Endothelial cell of umbilical vein (primary cell): ENCODE measurements around the gene TOMM34. TPM values are rescaled to one million over a fixed set of nuclear protein-coding genes. Genes with fewer than 3 reads are reported as not detected.

Experiments used
- BruUV-seq: library from RNA; stranded (reverse); fragments of 400-500 nt; replicated peaks from 2 replicates; lab custom pipeline; 2021; lab: Mats Ljungman, UMichigan
- CTCF ChIA-PET: fragments of 300-600, 350-600 bp; sonication (Branson Sonifier 250); formaldehyde crosslinking; loops from one replicate; lab custom pipeline; 2021; ENCODE audit warnings: antibody characterized with exemption, inconsistent platforms; lab: Charles Lee
- POLR2A ChIA-PET: fragments of 300-600, 350-600 bp; sonication (Branson Sonifier 250); formaldehyde crosslinking; loops from one replicate; lab custom pipeline; 2021; ENCODE audit warnings: antibody characterized with exemption, inconsistent platforms; lab: Charles Lee
- DNase-seq: peaks from one replicate; pipeline ENCODE4 v3.0.0-alpha.2; 2011; ENCODE audit warnings: low read depth, low spot score
- FAIRE-seq: peaks from 2 replicates; lab custom pipeline; 2011; peaks lifted over from hg19 to GRCh38; lab: Jason Lieb, UNC
- H2AFZ ChIP-seq: 2 replicates; pipeline ENCODE4 v1.6.0; 2012; ENCODE audit warnings: low read depth, low read length, control low read depth, inconsistent platforms
- H3K27ac ChIP-seq: 2 replicates; pipeline ENCODE4 v1.5.1; 2011; ENCODE audit warnings: low read depth, mild to moderate bottlenecking, control low read depth, low read length, moderate library complexity; ENCODE audit not compliant: insufficient read depth
- H3K27me3 ChIP-seq, 2 experiments: 2 replicates each; pipeline versions ENCODE4 v1.6.0 to v1.6.1; 2011; ENCODE audit warnings: low read length in 2 of 2, mixed read lengths in 1 of 2; ENCODE audit not compliant: control insufficient read depth in 2 of 2, insufficient read depth in 2 of 2
- H3K36me3 ChIP-seq, 2 experiments: 2 replicates in 1 of 2; 3 replicates in 1 of 2; pipeline ENCODE4 v1.5.1; 2011; ENCODE audit warnings: low read length in 2 of 2, mild to moderate bottlenecking in 1 of 2, moderate library complexity in 1 of 2; ENCODE audit not compliant: control insufficient read depth in 2 of 2, insufficient read depth in 2 of 2; ENCODE audit errors: extremely low read depth in 1 of 2
- H3K4me1 ChIP-seq: 3 replicates; pipeline ENCODE4 v1.5.1; 2011; ENCODE audit warnings: mild to moderate bottlenecking, low read length; ENCODE audit not compliant: control insufficient read depth, insufficient read depth; ENCODE audit errors: extremely low read depth
- H3K4me2 ChIP-seq: 2 replicates; pipeline ENCODE4 v1.6.1; 2011; ENCODE audit warnings: low read length, control low read depth, mixed read lengths; ENCODE audit not compliant: insufficient read depth
- H3K4me3 ChIP-seq, 3 experiments: fragments of 200-600 bp in 1 of 3; sonication (generic), shearing (Covaris generic) in 1 of 3; replicated peaks in 1 of 3; 2 replicates each; pipeline ENCODE4 v1.5.1; 2011 to 2016; ENCODE audit warnings: control low read depth in 3 of 3, low read length in 3 of 3, mild to moderate bottlenecking in 2 of 3, inconsistent platforms in 1 of 3, low read depth in 1 of 3, moderate library complexity in 1 of 3; ENCODE audit not compliant: insufficient read depth in 1 of 3
- H3K79me2 ChIP-seq: 2 replicates; pipeline ENCODE4 v1.6.0; 2012; ENCODE audit warnings: low read length, inconsistent platforms; ENCODE audit not compliant: control insufficient read depth, insufficient read depth
- H3K9ac ChIP-seq: replicated peaks from 2 replicates; pipeline ENCODE3; 2011; ENCODE audit warnings: low read length, control low read depth; ENCODE audit not compliant: insufficient read depth; ENCODE audit errors: extremely low read depth
- H3K9me1 ChIP-seq: replicated peaks from 3 replicates; pipeline ENCODE4 v1.6.0; 2011; ENCODE audit warnings: mild to moderate bottlenecking, low read length; ENCODE audit not compliant: control insufficient read depth, insufficient read depth; ENCODE audit errors: extremely low read depth
- H3K9me3 ChIP-seq: replicated peaks from 2 replicates; pipeline ENCODE4 v1.5.1; 2012; ENCODE audit warnings: low read length, inconsistent platforms; ENCODE audit not compliant: control insufficient read depth, insufficient read depth
- H4K20me1 ChIP-seq: replicated peaks from 2 replicates; pipeline ENCODE3; 2011; ENCODE audit warnings: mild to moderate bottlenecking, low read length; ENCODE audit not compliant: control insufficient read depth, insufficient read depth; ENCODE audit errors: extremely low read depth
- CTCF ChIP-seq, 2 donors: IDR thresholded peaks; 1 replicate in 1 of 2; 2 replicates in 1 of 2; pipeline ENCODE4 v1.5.1; 2011; ENCODE audit warnings: low read length in 2 of 2, mild to moderate bottlenecking in 2 of 2, moderate library complexity in 2 of 2, control low read depth in 1 of 2, inconsistent platforms in 1 of 2, low read depth in 1 of 2; ENCODE audit not compliant: insufficient read depth in 1 of 2; ENCODE audit errors: extremely low read depth in 1 of 2
- EZH2 ChIP-seq: IDR thresholded peaks from 2 replicates; pipeline ENCODE4 v1.6.1; 2012; ENCODE audit warnings: borderline replicate concordance, low read depth, mild to moderate bottlenecking, moderate library complexity, low read length, inconsistent platforms; ENCODE audit not compliant: severe bottlenecking
- FOS ChIP-seq: IDR thresholded peaks from 2 replicates; pipeline ENCODE4 v1.6.1; 2011; ENCODE audit warnings: mild to moderate bottlenecking, low read length, moderate library complexity, borderline replicate concordance; ENCODE audit not compliant: insufficient read depth
- GATA2 ChIP-seq: IDR thresholded peaks from 2 replicates; pipeline ENCODE4 v1.7.0; 2011; ENCODE audit warnings: low read depth, mild to moderate bottlenecking, moderate library complexity, mixed read lengths, low read length; ENCODE audit not compliant: insufficient read length, insufficient read depth
- JUN ChIP-seq: IDR thresholded peaks from 2 replicates; pipeline ENCODE4 v1.6.1; 2011; ENCODE audit warnings: borderline replicate concordance, low read depth; ENCODE audit not compliant: insufficient read length, insufficient read depth
- MAX ChIP-seq: IDR thresholded peaks from 2 replicates; pipeline ENCODE4 v1.6.1; 2011; ENCODE audit not compliant: insufficient read depth, insufficient read length
- MYC ChIP-seq: IDR thresholded peaks from one replicate; pipeline ENCODE4 v1.6.1; 2011; ENCODE audit warnings: mild to moderate bottlenecking, low read depth, low read length
- POLR2A ChIP-seq: IDR thresholded peaks from 2 replicates; pipeline ENCODE4 v1.6.1; 2012; ENCODE audit warnings: low read depth, mild to moderate bottlenecking, control low read depth, low read length
- POLR2AphosphoS5 ChIP-seq: IDR thresholded peaks from 2 replicates; pipeline ENCODE4 v1.6.1; 2012; ENCODE audit warnings: low read depth, mild to moderate bottlenecking, control low read depth, low read length, moderate library complexity; ENCODE audit not compliant: insufficient read depth
- dilution Hi-C: fragments of 300-500 bp; cut with MboI; formaldehyde crosslinking; loops from one replicate; pipeline ENCODE4 v1.15.0; 2019; ENCODE audit warnings: low sequenced_read_pairs; ENCODE audit not compliant: extremely low pct_ligation_motif_present
- intact Hi-C: fragments of 100-400 bp; cut with micrococcal nuclease; formaldehyde crosslinking; loops from one replicate; pipeline ENCODE4 v1.10.0; 2022
- polyA plus RNA-seq, 4 experiments: library from polyadenylated mRNA; depleted of rRNA in 3 of 4; stranded (reverse) in 3 of 4; unstranded in 1 of 4; fragments of >200 nt; gene quantifications; 2 replicates each; pipeline versions ENCODE4 v1.2.1 to v1.2.3, GENCODE V29; 2011 to 2012; ENCODE audit warnings: missing spikeins in 1 of 4
- total RNA-seq: library from RNA; stranded (reverse); gene quantifications from 2 replicates; pipeline ENCODE4 v1.2.3, GENCODE V29; 2021

Gene TOMM34
- total and polyA plus RNA-seq, 2 donors (not counting 3 experiments of a cell fraction or from before 2014, with no cell fraction given): 36.3 to 44.2 TPM

- intact Hi-C loops (no loop called here), dilution Hi-C loops (no loop called here)
- no peaks in the 10 kb centered on the region for H4K20me1 ChIP-seq
- peaks cover 35% of the 10 kb centered on the region for H3K79me2 ChIP-seq
- no peak overlapping the region for H3K4me3 ChIP-seq
- no TSS peak for BruUV-seq
- FAIRE-seq (no peak), DNase-seq (no peak)
- no peaks in the 10 kb centered on the region for H3K4me1 ChIP-seq
- no peaks in the 10 kb centered on the region for H3K27me3 ChIP-seq
- peaks cover 51 to 57% of the 10 kb centered on the region in 2 experiments for H3K36me3 ChIP-seq
- no peak overlapping the region for H2AFZ ChIP-seq
- H3K27ac ChIP-seq: no peak overlapping the region
- H3K9me1 ChIP-seq: no peaks in the 10 kb centered on the region
- ChIA-PET POLR2A (no interaction called here), CTCF (interaction anchor here (1.6 to 2.4 kb wide), 2 partner anchors 10 to 338 kb away, joined by 3 to 7 read pairs; no protein-coding TSS in a partner anchor)
- TF ChIP-seq MYC: no peak
- no peak for TF ChIP-seq POLR2AphosphoS5
- TF ChIP-seq CTCF (IDR thresholded peaks at IDR 0.05; ENCODE audit: extremely low read depth in 1 of 2, insufficient read depth in 1 of 2, low read depth in 1 of 2, low read length in 2 of 2): no peak
- no peak for TF ChIP-seq MAX
- TF ChIP-seq FOS: no peak
- no peak for TF ChIP-seq GATA2
- no peak for TF ChIP-seq POLR2A
- TF ChIP-seq JUN: no peak
- TF ChIP-seq EZH2: no peak
- no peaks in the 10 kb centered on the region for H3K9me3 ChIP-seq
- H3K4me2 ChIP-seq: no peak overlapping the region
- H3K9ac ChIP-seq: no peak overlapping the region
Observed at GRCh38 chr20:44952731-44953130, 7.5 kb downstream of the TOMM34 start.
